HG03159 (cell line): ENCODE results near the gene DDIT3.

ENCODE experiments used
- ATAC-seq: cut with Tn5 transposase; IDR thresholded peaks from one replicate; pipeline ENCODE4 v1.9.1; 2021; ENCODE audit warnings: mild to moderate bottlenecking, moderate library complexity; ENCODE audit not compliant: unreplicated experiment

DDIT3 gene

GRCh38 chr12:57487597-57488401 lies 32.5 kb downstream of the DDIT3 start, which contains the start of gene MARS1:
MARS1 (plus strand) TSS chr12:57488068; CDS start chr12:57488091, 23 bp downstream.
- peak; percentile 96 for ATAC-seq

- ATAC-seq, result no peak
Observed at GRCh38 chr12:57487055-57487596, 33.2 kb downstream of the DDIT3 start.

GRCh38 chr12:57485695-57486094 lies 34.6 kb downstream of the DDIT3 start:
- ATAC-seq, result no peak

GRCh38 chr12:57483466-57483865 lies 36.8 kb downstream of the DDIT3 start:
- ATAC-seq, result no peak

GRCh38 chr12:57481671-57482070 lies 38.6 kb downstream of the DDIT3 start:
- ATAC-seq, result no peak

- peak; percentile 48 for ATAC-seq
Observed at GRCh38 chr12:57479376-57480115, 40.8 kb downstream of the DDIT3 start, which contains the start of gene ARHGAP9. ARHGAP9 (minus strand) TSS chr12:57479866; CDS start chr12:57479406, 460 bp downstream.

GRCh38 chr12:57479043-57479375 lies 41.3 kb downstream of the DDIT3 start:
- no peak for ATAC-seq

- ATAC-seq, result no peak
Observed at GRCh38 chr12:57477710-57478681, 42.3 kb downstream of the DDIT3 start.

- no peak for ATAC-seq
Observed at GRCh38 chr12:57476993-57477709, 43.2 kb downstream of the DDIT3 start.

GRCh38 chr12:57476162-57476992 lies 43.9 kb downstream of the DDIT3 start:
- ATAC-seq, result no peak

GRCh38 chr12:57475271-57476161 lies 44.8 kb downstream of the DDIT3 start:
- ATAC-seq, result no peak

- no peak for ATAC-seq
Observed at GRCh38 chr12:57474862-57475261, 45.5 kb downstream of the DDIT3 start.

GRCh38 chr12:57474430-57474829 lies 45.9 kb downstream of the DDIT3 start:
- ATAC-seq, result no peak

- no peak for ATAC-seq
Observed at GRCh38 chr12:57473886-57474285, 46.4 kb downstream of the DDIT3 start.

GRCh38 chr12:57473392-57473791 lies 46.9 kb downstream of the DDIT3 start:
- no peak for ATAC-seq

GRCh38 chr12:57472391-57472790 lies 47.9 kb downstream of the DDIT3 start:
- ATAC-seq, result no peak

- ATAC-seq, result no peak
Observed at GRCh38 chr12:57471661-57472060, 48.7 kb downstream of the DDIT3 start.
